ENCODE results near the gene KIAA1217. TPM values are rescaled to one million over a fixed set of nuclear protein-coding genes. Genes with fewer than 3 reads are reported as not detected.

KIAA1217 gene
- total RNA-seq, 1 experiment from 2014 or later: 6.4 TPM

DNA sequence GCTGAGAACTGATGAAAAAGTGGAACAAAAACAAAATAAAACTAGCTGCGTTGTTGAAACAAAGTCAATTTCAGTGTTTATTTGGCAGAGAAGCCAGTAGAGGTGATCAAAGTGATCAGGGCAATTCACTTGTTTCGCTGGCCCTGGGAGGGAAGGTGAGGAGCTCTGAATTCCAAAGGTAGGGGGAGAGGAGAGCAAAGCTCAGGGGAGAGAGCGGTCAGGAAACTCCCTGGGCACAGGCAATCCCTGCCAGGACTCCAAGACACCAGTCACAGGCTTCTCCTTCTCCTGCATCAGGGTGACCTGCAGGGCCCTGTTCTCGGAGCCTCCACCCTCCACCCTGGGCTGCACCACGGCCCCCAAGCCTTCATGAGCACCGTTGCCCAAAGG, 6.8 kb upstream of the KIAA1217 start:
- DNase-seq: no peak
- Histone ChIP-seq H3K36me3 (no peaks in the 10 kb centered on the region), H3K9me3 (no peaks in the 10 kb centered on the region), H3K27me3 (no peaks in the 10 kb centered on the region), H3K4me3 (no peak overlapping the region)

DNA sequence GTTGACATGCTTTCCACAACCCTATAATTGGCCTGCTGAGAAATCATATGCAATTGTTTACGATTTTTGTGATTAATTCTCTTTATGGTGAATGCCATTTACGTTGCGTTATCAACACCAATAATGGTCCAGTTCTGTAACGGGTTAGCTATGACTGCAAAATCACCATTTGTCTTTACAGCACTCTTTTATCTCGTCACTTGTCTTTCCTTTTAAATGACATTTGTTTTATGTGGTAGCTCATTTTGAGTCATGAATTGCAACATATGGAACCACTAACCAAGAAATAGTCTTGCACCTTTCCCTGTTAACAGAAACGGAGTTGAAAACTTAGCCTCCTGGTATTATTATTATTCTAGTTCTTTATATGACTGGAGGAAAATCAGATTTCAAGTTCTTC, 3.1 kb upstream of the KIAA1217 start:
- no peaks in the 10 kb centered on the region for H3K9me3 ChIP-seq
- no peaks in the 10 kb centered on the region for H3K36me3 ChIP-seq
- H3K4me3 ChIP-seq: no peak overlapping the region
- DNase-seq: no peak
- no peaks in the 10 kb centered on the region for H3K27me3 ChIP-seq

GRCh38 chr10:24206334-24206733, 2.6 kb upstream of the KIAA1217 start:
- Histone ChIP-seq H3K36me3 (no peaks in the 10 kb centered on the region), H3K9me3 (no peaks in the 10 kb centered on the region), H3K27me3 (no peaks in the 10 kb centered on the region), H3K4me3 (no peak overlapping the region)
- no peak for DNase-seq

GRCh38 chr10:24206926-24207325, 2.0 kb upstream of the KIAA1217 start:
- H3K27me3 ChIP-seq: no peaks in the 10 kb centered on the region
- H3K9me3 ChIP-seq: no peaks in the 10 kb centered on the region
- H3K4me3 ChIP-seq: no peak overlapping the region
- H3K36me3 ChIP-seq: no peaks in the 10 kb centered on the region
- DNase-seq: no peak

GRCh38 chr10:24207341-24207740, 1.6 kb upstream of the KIAA1217 start:
- Histone ChIP-seq H3K27me3 (no peaks in the 10 kb centered on the region), H3K4me3 (no peak overlapping the region), H3K9me3 (no peaks in the 10 kb centered on the region), H3K36me3 (no peaks in the 10 kb centered on the region)
- DNase-seq: no peak

GRCh38 chr10:24207781-24208611, 942 bp upstream of the KIAA1217 start:
- H3K4me3 ChIP-seq: no peak overlapping the region
- H3K27me3 ChIP-seq: no peaks in the 10 kb centered on the region
- H3K36me3 ChIP-seq: no peaks in the 10 kb centered on the region
- no peak for DNase-seq
- H3K9me3 ChIP-seq: no peaks in the 10 kb centered on the region

DNA sequence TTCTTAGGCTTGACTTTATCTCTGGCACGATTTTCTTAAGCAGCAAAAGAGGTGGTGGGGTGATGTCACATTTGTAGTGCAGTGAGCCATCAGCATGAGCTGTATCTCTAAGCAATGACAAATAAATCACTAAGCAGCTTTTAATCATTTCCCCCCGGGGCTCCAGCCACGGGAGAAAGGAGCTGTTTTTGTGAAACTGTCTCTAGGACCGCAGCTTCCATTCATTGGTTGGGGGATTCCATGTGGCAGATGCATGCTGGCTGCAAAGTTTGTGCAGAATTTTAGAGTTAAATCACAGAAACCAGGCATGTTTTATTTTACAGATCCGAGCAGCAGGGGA, 464 bp downstream of the KIAA1217 start:
- H3K9me3 ChIP-seq: no peaks in the 10 kb centered on the region
- H3K27me3 ChIP-seq: no peaks in the 10 kb centered on the region
- DNase-seq: peak; percentile 19
- H3K36me3 ChIP-seq: no peaks in the 10 kb centered on the region
- peak overlapping the region; percentile 38 for H3K4me3 ChIP-seq

DNA sequence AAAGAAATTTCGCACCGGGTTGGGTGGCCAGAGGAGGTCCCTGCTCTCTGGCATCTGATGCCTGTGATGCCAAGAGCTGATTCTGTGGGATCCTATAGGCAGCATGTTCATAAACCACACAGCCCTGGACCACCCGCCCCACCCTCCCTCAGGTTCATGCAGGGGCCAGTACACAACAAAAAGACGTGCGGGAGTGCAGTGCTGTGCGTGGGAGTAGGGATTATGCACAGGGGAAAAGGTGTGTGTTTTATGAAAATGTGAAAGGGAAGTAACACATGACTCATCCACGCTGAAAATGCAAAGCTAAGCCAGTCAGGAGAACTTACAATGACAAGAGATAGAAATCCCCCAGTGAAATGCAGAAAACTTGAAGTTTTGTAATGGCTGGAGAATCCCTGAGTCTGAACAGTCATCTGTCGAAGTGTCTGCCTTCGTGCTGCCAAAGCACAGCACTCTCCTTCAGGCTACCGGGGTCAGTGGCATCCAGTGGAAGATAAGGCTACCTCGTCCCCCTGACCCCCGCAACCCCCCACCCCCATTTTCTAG, 1.1 kb downstream of the KIAA1217 start:
- DNase-seq: peak; percentile 8
- H3K36me3 ChIP-seq: no peaks in the 10 kb centered on the region
- no peaks in the 10 kb centered on the region for H3K27me3 ChIP-seq
- H3K9me3 ChIP-seq: no peaks in the 10 kb centered on the region
- no peak overlapping the region; the same call in 1 of the 2 replicates for H3K4me3 ChIP-seq

DNA sequence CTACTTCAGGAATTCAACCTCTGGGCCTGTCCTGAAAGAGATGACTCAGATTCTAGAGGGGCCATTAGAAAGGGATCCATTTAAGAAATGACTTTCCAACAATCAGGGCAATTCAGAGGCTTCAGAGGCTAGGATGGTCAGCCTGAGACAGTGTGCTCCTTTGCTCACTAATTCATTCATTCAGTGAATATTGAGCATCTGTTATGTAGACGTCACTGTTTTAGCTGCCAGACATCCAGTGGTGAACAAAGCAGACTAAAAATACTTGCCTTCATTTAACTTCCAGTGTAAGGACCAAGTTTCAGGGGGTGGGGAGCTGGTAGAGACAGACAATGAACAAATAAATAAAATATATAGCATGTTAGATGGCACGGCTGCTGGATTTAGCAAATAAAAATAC, 1.6 kb downstream of the KIAA1217 start:
- Histone ChIP-seq H3K4me3 (no peak overlapping the region), H3K36me3 (no peaks in the 10 kb centered on the region), H3K27me3 (no peaks in the 10 kb centered on the region), H3K9me3 (no peaks in the 10 kb centered on the region)
- no peak for DNase-seq

DNA sequence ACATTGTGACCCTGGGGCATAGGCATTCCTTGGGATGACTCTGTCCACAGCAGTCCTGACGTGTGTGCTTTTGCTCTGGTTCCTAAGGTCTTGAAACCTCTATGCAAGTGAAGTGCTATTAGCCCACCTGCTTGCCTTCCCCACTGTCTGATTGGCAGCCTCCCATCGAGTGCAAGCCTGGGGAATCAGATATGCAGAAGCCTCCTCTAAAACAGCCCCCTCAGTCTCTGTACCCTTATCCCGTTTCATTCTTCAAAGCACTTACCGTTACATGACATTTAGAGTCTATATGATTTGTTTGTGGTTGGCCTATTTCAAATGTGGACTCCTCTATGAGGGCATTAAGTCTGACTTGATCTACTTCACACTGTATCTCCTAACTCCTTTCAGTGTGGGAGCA, 4.3 kb downstream of the KIAA1217 start:
- no peak overlapping the region for H3K4me3 ChIP-seq
- H3K36me3 ChIP-seq: no peaks in the 10 kb centered on the region
- no peak for DNase-seq
- no peaks in the 10 kb centered on the region for H3K9me3 ChIP-seq
- no peaks in the 10 kb centered on the region for H3K27me3 ChIP-seq

GRCh38 chr10:24213881-24214280, 4.9 kb downstream of the KIAA1217 start:
- Histone ChIP-seq H3K4me3 (no peak overlapping the region), H3K9me3 (no peaks in the 10 kb centered on the region), H3K36me3 (no peaks in the 10 kb centered on the region), H3K27me3 (no peaks in the 10 kb centered on the region)
- no peak for DNase-seq

DNA sequence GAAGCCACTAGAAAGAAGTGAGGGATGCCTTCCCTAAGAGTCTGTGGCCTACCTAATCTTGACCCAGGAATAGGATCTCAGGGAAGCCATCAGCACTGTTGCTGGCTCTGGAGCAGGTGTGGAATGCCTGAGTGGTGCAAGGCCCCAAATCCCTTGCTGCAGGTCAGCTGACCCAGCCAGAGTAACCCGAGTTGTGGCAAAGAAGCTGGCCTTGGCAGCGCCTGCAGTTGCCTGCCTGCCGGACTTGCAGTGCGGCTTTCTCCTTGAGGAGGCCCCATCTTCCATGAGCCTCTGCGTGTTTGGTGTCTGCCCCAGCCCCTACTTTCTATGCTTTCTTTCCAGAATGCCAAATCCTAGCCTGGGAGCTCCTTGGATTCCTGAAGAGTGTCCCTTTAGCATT, 5.8 kb downstream of the KIAA1217 start:
- no peak for DNase-seq
- Histone ChIP-seq H3K27me3 (no peaks in the 10 kb centered on the region), H3K36me3 (no peaks in the 10 kb centered on the region), H3K4me3 (no peak overlapping the region), H3K9me3 (no peaks in the 10 kb centered on the region)

GRCh38 chr10:24215196-24215595, 6.3 kb downstream of the KIAA1217 start:
- Histone ChIP-seq H3K4me3 (no peak overlapping the region), H3K9me3 (no peaks in the 10 kb centered on the region), H3K36me3 (no peaks in the 10 kb centered on the region), H3K27me3 (no peaks in the 10 kb centered on the region)
- DNase-seq: no peak

DNA sequence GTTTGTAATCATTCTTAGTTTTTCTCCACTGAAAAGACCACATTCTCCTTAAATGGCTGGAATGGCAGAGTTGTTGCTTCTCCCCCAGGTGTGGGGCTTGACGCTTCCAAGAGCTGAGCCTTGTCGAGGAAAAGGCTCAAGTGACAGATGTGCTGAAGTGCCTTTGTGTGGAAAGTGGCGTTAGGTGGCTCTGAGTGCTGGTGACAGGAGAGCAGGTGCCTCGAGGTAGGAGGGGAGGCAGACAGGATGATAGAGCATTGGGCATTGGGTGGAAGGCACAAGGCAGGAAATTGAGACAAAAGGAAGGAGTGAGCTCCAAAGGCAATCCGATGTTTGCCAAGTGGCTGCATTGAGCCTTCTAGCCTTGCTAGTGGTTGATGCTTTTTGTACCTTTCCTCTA, 6.7 kb downstream of the KIAA1217 start:
- DNase-seq: no peak
- Histone ChIP-seq H3K9me3 (no peaks in the 10 kb centered on the region), H3K36me3 (no peaks in the 10 kb centered on the region), H3K27me3 (no peaks in the 10 kb centered on the region), H3K4me3 (no peak overlapping the region)

- Histone ChIP-seq H3K36me3 (no peaks in the 10 kb centered on the region), H3K4me3 (no peak overlapping the region), H3K27me3 (no peaks in the 10 kb centered on the region), H3K9me3 (no peaks in the 10 kb centered on the region)
- no peak for DNase-seq
These were observed 11.0 kb downstream of the KIAA1217 start for GRCh38 chr10:24219963-24220362.

DNA sequence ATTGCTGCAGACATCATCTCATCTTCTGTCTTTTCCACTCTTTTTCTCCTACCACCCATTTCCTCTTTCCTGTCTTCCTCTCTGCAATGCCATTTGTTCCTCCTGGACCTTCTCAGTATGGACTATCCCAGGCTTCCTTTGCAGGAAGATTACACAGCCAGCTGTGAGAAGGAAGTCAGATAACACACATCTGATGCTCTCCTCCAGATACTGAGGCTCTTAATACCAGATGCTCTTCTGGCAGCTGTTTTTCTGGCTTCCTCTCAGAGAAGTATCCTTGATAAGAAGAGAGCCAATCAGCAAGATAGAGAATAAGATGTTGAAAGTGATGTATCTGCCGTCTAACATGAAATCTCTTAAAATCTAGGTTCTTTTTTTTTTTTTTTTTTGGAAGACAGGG, 14.4 kb downstream of the KIAA1217 start:
- H3K4me3 ChIP-seq: no peak overlapping the region
- H3K27me3 ChIP-seq: no peaks in the 10 kb centered on the region
- H3K36me3 ChIP-seq: no peaks in the 10 kb centered on the region
- no peaks in the 10 kb centered on the region for H3K9me3 ChIP-seq
- no peak for DNase-seq

GRCh38 chr10:24223953-24224352, 15.0 kb downstream of the KIAA1217 start:
- DNase-seq: no peak
- Histone ChIP-seq H3K36me3 (no peaks in the 10 kb centered on the region), H3K4me3 (no peak overlapping the region), H3K9me3 (no peaks in the 10 kb centered on the region), H3K27me3 (no peaks in the 10 kb centered on the region)

- Histone ChIP-seq H3K4me3 (no peak overlapping the region), H3K36me3 (no peaks in the 10 kb centered on the region), H3K27me3 (no peaks in the 10 kb centered on the region), H3K9me3 (no peaks in the 10 kb centered on the region)
- no peak for DNase-seq
These were observed 19.7 kb downstream of the KIAA1217 start for GRCh38 chr10:24228642-24229041.
